Neural progenitor cell (in vitro differentiated cells): Measurements from ENCODE around the gene FAF1. TPM values are rescaled to one million over a fixed set of nuclear protein-coding genes. Genes with fewer than 3 reads are reported as not detected.

Experiments
- DNase-seq: peaks from one replicate; pipeline ENCODE4 v3.0.0-alpha.2; 2016; ENCODE audit warnings: low spot score
- H2AFZ ChIP-seq: fragments of 200-600 bp; sonication (generic); replicated peaks from 2 replicates; pipeline ENCODE4 v1.6.1; 2016; ENCODE audit warnings: antibody characterized with exemption
- H3F3A ChIP-seq: fragments of 200-600 bp; sonication (generic); 2 replicates; pipeline ENCODE4 v1.6.1; 2016; ENCODE audit warnings: antibody characterized with exemption, low read depth
- H3K27ac ChIP-seq: fragments of 200-600 bp; sonication (generic); 2 replicates; pipeline ENCODE4 v1.5.1; 2016; ENCODE audit warnings: mild to moderate bottlenecking
- H3K27me3 ChIP-seq: fragments of 200-600 bp; sonication (generic); 2 replicates; pipeline ENCODE4 v1.6.1; 2016; ENCODE audit warnings: mild to moderate bottlenecking, moderate library complexity
- H3K36me3 ChIP-seq: fragments of 200-600 bp; sonication (generic); 2 replicates; pipeline ENCODE4 v1.5.1; 2016
- H3K4me1 ChIP-seq: fragments of 200-600 bp; sonication (generic); 2 replicates; pipeline ENCODE4 v1.6.1; 2016; ENCODE audit warnings: mixed run types
- H3K4me2 ChIP-seq: fragments of 200-600 bp; sonication (generic); 2 replicates; pipeline ENCODE4 v1.6.1; 2016
- H3K4me3 ChIP-seq: fragments of 200-600 bp; sonication (generic); 2 replicates; pipeline ENCODE4 v1.5.1; 2016
- H3K79me2 ChIP-seq: fragments of 200-600 bp; sonication (generic); 2 replicates; pipeline ENCODE4 v1.6.1; 2016; ENCODE audit warnings: low read depth
- H3K9ac ChIP-seq: fragments of 200-600 bp; sonication (generic); 2 replicates; pipeline ENCODE4 v1.6.1; 2016
- H3K9me3 ChIP-seq: fragments of 200-600 bp; sonication (generic); 2 replicates; pipeline ENCODE4 v1.5.1; 2016; ENCODE audit warnings: low read depth
- H4K20me1 ChIP-seq: fragments of 200-600 bp; sonication (generic); 2 replicates; pipeline ENCODE4 v1.6.1; 2016; ENCODE audit warnings: low read depth
- H3K27ac Mint-ChIP-seq: 3 replicates; pipeline ENCODE4 v1.8.0; 2021; ENCODE audit warnings: mixed read lengths
- H3K27me3 Mint-ChIP-seq: 2 replicates; pipeline ENCODE4 v1.8.0; 2022; ENCODE audit warnings: low read depth, mild to moderate bottlenecking, inconsistent platforms, moderate library complexity, mixed read lengths; ENCODE audit not compliant: insufficient read depth
- H3K36me3 Mint-ChIP-seq: 3 replicates; pipeline ENCODE4 v1.8.0; 2021; ENCODE audit warnings: mixed read lengths
- H3K4me1 Mint-ChIP-seq: 3 replicates; pipeline ENCODE4 v1.8.0; 2021; ENCODE audit warnings: mixed read lengths
- H3K4me3 Mint-ChIP-seq: 3 replicates; pipeline ENCODE4 v1.8.0; 2021; ENCODE audit warnings: mild to moderate bottlenecking, moderate library complexity, mixed read lengths
- H3K9me3 Mint-ChIP-seq: 3 replicates; pipeline ENCODE4 v1.8.0; 2020; ENCODE audit warnings: mixed read lengths
- CTCF ChIP-seq: fragments of 200-600 bp; sonication (generic); IDR thresholded peaks from 2 replicates; pipeline ENCODE4 v1.5.1; 2017; ENCODE audit warnings: antibody characterized with exemption, mild to moderate bottlenecking
- EZH2 ChIP-seq: fragments of 200-600 bp; sonication (generic); IDR thresholded peaks from 2 replicates; pipeline ENCODE4 v1.6.1; 2017; ENCODE audit warnings: antibody characterized with exemption, mild to moderate bottlenecking, moderate library complexity
- EZH2phosphoT487 ChIP-seq: fragments of 200-600 bp; sonication (generic); IDR thresholded peaks from 2 replicates; pipeline ENCODE4 v1.6.1; 2017; ENCODE audit warnings: antibody characterized with exemption
- total RNA-seq: library from RNA; depleted of rRNA; stranded (reverse); fragments of >200 nt; gene quantifications from 2 replicates; pipeline ENCODE4 v1.2.3, GENCODE V29; 2015; ENCODE audit warnings: low replicate concordance

Gene FAF1
- total RNA-seq, 1 donor from 2014 or later, result 103 TPM

GRCh38 chr1:50967416-50968157 lies 7.5 kb upstream of the FAF1 start:
- Histone ChIP-seq H3K79me2 (no peaks in the 10 kb centered on the region), H3F3A (peaks cover 46% of the 10 kb centered on the region), H3K4me2 (peak overlapping the region; percentile 89), H3K9ac (no peak overlapping the region), H3K27ac (no peak overlapping the region), H3K4me1 (no peaks in the 10 kb centered on the region), H4K20me1 (peaks cover 39% of the 10 kb centered on the region), H2AFZ (no peak overlapping the region), H3K36me3 (no peaks in the 10 kb centered on the region), H3K9me3 (no peaks in the 10 kb centered on the region), H3K4me3 (peak overlapping the region; percentile 59), H3K27me3 (peaks cover 94% of the 10 kb centered on the region)
- no peak for TF ChIP-seq EZH2phosphoT487
- TF ChIP-seq CTCF, result no peak
- TF ChIP-seq EZH2, result no peak
- no peaks in the 10 kb centered on the region for H3K36me3 Mint-ChIP-seq
- no peaks in the 10 kb centered on the region for H3K9me3 Mint-ChIP-seq
- H3K27ac Mint-ChIP-seq, result no peak overlapping the region
- peaks cover 48% of the 10 kb centered on the region for H3K27me3 Mint-ChIP-seq
- DNase-seq, result no peak
- peaks cover 12% of the 10 kb centered on the region for H3K4me1 Mint-ChIP-seq
- peak overlapping the region; percentile 91 for H3K4me3 Mint-ChIP-seq

- no peaks in the 10 kb centered on the region for H3K9me3 Mint-ChIP-seq
- DNase-seq, result no peak
- no peaks in the 10 kb centered on the region for H3K9me3 ChIP-seq
- no peak overlapping the region for H3K27ac ChIP-seq
- no peak overlapping the region for H3K27ac Mint-ChIP-seq
- peaks cover 46% of the 10 kb centered on the region for H3K27me3 Mint-ChIP-seq
- H3K4me3 ChIP-seq, result no peak overlapping the region
- no peaks in the 10 kb centered on the region for H3K4me1 ChIP-seq
- H3K36me3 ChIP-seq, result no peaks in the 10 kb centered on the region
- TF ChIP-seq CTCF (no peak), EZH2phosphoT487 (no peak), EZH2 (no peak)
- H3F3A ChIP-seq, result peaks cover 46% of the 10 kb centered on the region
- no peak overlapping the region for H3K4me2 ChIP-seq
- H2AFZ ChIP-seq, result no peak overlapping the region
- H3K4me1 Mint-ChIP-seq, result peaks cover 12% of the 10 kb centered on the region
- H3K9ac ChIP-seq, result no peak overlapping the region
- H4K20me1 ChIP-seq, result peaks cover 34% of the 10 kb centered on the region
- peaks cover 88% of the 10 kb centered on the region for H3K27me3 ChIP-seq
- no peak overlapping the region for H3K4me3 Mint-ChIP-seq
- H3K79me2 ChIP-seq, result no peaks in the 10 kb centered on the region
- no peaks in the 10 kb centered on the region for H3K36me3 Mint-ChIP-seq
Observed at GRCh38 chr1:50966991-50967390, 6.9 kb upstream of the FAF1 start.

- Histone ChIP-seq H3K27ac (no peak overlapping the region), H4K20me1 (peaks cover 13% of the 10 kb centered on the region), H3F3A (peaks cover 42% of the 10 kb centered on the region), H3K4me1 (no peaks in the 10 kb centered on the region), H2AFZ (no peak overlapping the region), H3K4me3 (no peak overlapping the region), H3K27me3 (peaks cover 66% of the 10 kb centered on the region), H3K4me2 (no peak overlapping the region), H3K36me3 (no peaks in the 10 kb centered on the region), H3K9ac (no peak overlapping the region), H3K79me2 (no peaks in the 10 kb centered on the region), H3K9me3 (no peaks in the 10 kb centered on the region)
- H3K9me3 Mint-ChIP-seq, result no peaks in the 10 kb centered on the region
- no peak overlapping the region for H3K27ac Mint-ChIP-seq
- DNase-seq, result no peak
- H3K4me1 Mint-ChIP-seq, result peaks cover 7% of the 10 kb centered on the region
- TF ChIP-seq EZH2 (no peak), CTCF (no peak), EZH2phosphoT487 (no peak)
- H3K4me3 Mint-ChIP-seq, result no peak overlapping the region
- H3K27me3 Mint-ChIP-seq, result peaks cover 28% of the 10 kb centered on the region
- no peaks in the 10 kb centered on the region for H3K36me3 Mint-ChIP-seq
Observed at GRCh38 chr1:50964863-50965262, 4.8 kb upstream of the FAF1 start.
